Measurements from ENCODE around the gene SLC28A3.
"Not testable (repeated sequence)": the region's sequence is repeated elsewhere in the genome, so short reads cannot be mapped to it uniquely, and the experiment has no call there.

SLC28A3 gene, protein sequence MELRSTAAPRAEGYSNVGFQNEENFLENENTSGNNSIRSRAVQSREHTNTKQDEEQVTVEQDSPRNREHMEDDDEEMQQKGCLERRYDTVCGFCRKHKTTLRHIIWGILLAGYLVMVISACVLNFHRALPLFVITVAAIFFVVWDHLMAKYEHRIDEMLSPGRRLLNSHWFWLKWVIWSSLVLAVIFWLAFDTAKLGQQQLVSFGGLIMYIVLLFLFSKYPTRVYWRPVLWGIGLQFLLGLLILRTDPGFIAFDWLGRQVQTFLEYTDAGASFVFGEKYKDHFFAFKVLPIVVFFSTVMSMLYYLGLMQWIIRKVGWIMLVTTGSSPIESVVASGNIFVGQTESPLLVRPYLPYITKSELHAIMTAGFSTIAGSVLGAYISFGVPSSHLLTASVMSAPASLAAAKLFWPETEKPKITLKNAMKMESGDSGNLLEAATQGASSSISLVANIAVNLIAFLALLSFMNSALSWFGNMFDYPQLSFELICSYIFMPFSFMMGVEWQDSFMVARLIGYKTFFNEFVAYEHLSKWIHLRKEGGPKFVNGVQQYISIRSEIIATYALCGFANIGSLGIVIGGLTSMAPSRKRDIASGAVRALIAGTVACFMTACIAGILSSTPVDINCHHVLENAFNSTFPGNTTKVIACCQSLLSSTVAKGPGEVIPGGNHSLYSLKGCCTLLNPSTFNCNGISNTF

DNA sequence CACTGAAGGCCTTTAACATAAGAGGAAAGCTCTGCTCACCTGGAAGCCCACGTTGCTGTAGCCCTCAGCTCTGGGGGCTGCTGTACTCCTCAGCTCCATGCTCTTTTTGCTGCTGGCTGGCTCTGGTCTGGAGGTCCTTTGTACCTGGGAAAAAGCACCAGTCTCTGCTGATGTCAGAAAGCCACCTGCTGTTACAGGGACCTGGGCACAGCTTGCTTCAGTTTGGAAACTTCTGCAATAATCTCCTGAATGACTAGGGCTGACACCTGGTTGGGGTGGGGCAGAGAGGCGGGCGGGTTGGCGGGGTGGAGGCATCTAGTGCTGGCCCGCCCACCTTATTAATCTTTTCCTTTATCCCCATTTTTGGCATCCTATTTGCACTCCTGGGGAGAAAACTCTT, at the start of gene SLC28A3:
Gene SLC28A3 (minus strand): TSS at position 224 of the 400 bp plus-strand sequence. CDS start 125 bp downstream, at position 99.
- DNase-seq (ENCODE audit: low read depth), result no peak

GRCh38 chr9:84390254-84390653, 49.7 kb upstream of the SLC28A3 start:
- H3K4me3 ChIP-seq (ENCODE audit: low read depth, low read length); DNase-seq (ENCODE audit: low read depth): not testable (repeated sequence)

More for the DNA sequence above, at the start of gene SLC28A3:
- TF ChIP-seq, protein P1, sequence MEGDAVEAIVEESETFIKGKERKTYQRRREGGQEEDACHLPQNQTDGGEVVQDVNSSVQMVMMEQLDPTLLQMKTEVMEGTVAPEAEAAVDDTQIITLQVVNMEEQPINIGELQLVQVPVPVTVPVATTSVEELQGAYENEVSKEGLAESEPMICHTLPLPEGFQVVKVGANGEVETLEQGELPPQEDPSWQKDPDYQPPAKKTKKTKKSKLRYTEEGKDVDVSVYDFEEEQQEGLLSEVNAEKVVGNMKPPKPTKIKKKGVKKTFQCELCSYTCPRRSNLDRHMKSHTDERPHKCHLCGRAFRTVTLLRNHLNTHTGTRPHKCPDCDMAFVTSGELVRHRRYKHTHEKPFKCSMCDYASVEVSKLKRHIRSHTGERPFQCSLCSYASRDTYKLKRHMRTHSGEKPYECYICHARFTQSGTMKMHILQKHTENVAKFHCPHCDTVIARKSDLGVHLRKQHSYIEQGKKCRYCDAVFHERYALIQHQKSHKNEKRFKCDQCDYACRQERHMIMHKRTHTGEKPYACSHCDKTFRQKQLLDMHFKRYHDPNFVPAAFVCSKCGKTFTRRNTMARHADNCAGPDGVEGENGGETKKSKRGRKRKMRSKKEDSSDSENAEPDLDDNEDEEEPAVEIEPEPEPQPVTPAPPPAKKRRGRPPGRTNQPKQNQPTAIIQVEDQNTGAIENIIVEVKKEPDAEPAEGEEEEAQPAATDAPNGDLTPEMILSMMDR (conservative IDR thresholded peaks at IDR 0.05; ENCODE audit: low read depth, low read length), result no peak
- no peak within 1 kb of the TSS for H3K4me3 ChIP-seq (ENCODE audit: low read depth, low read length)

DNA sequence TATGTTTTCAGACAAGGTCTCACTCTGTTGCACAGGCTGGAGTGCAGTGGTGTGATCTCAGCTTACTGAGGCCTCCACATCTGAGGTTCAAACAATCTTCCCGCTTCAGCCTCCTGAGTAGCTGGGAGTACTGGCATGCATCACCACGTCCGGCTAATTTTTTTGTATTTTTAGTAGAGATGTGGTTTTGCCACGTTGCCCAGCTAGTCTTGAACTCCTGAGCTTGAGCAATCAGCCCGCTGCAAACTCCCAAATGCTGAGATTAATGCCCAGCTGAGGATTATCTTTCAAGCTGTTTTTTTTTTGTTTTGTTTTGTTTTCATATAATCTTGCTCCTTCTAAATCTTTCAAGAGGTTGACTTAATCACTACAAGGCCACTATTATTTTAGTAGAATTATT, 47.3 kb upstream of the SLC28A3 start:
- TF ChIP-seq, protein P1 (conservative IDR thresholded peaks at IDR 0.05; ENCODE audit: low read depth, low read length), result no peak
- DNase-seq (ENCODE audit: low read depth), result no peak
- no peak overlapping the region for H3K4me3 ChIP-seq (ENCODE audit: low read depth, low read length)

DNA sequence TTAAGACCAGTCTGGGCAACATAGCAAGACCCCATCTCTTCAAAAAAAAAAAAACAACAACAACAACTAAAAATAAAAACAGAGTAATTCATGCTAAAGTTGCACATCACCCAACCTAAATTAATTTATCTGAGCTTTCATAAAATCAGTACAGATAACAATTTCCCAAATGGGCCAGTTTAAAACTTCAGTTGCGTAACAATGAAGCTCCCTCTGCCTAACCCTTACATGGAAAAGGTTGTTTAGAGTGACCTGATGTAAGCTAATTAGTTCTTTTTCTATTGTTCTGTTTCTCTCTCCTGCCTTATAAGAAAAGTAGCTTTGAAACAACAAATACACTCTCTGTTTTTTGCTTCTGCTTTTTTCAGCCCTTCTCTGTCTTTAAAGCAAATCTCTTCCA, 46.2 kb upstream of the SLC28A3 start:
- no peak for DNase-seq (ENCODE audit: low read depth)
- TF ChIP-seq, protein P1 (conservative IDR thresholded peaks at IDR 0.05; ENCODE audit: low read depth, low read length), result no peak
- no peak overlapping the region for H3K4me3 ChIP-seq (ENCODE audit: low read depth, low read length)

- TF ChIP-seq, protein P1 (conservative IDR thresholded peaks at IDR 0.05; ENCODE audit: low read depth, low read length), result no peak
- no peak overlapping the region for H3K4me3 ChIP-seq (ENCODE audit: low read depth, low read length)
- no peak for DNase-seq (ENCODE audit: low read depth)
Observed at GRCh38 chr9:84385386-84386040, 45.0 kb upstream of the SLC28A3 start.

DNA sequence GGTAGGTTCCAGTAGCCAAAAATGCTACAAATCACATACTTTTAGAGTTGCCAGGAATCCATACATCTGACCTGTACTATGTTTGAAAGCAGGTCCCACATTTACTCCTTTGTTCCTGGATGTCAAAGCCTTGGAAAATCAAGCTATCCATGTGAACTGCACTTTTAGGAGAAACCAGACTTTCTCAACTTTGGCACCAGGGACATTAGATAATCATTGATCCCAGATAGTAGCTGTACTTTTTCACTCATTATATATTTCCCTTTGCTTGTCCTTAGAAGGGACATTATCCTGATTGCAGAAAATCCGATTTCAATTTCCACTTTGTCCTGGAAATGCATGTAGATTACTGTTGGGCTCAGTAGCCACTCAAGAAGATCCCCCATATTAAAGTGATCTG, 44.1 kb upstream of the SLC28A3 start:
- TF ChIP-seq, protein P1 (conservative IDR thresholded peaks at IDR 0.05; ENCODE audit: low read depth, low read length), result no peak
- H3K4me3 ChIP-seq (ENCODE audit: low read depth, low read length), result no peak overlapping the region

DNA sequence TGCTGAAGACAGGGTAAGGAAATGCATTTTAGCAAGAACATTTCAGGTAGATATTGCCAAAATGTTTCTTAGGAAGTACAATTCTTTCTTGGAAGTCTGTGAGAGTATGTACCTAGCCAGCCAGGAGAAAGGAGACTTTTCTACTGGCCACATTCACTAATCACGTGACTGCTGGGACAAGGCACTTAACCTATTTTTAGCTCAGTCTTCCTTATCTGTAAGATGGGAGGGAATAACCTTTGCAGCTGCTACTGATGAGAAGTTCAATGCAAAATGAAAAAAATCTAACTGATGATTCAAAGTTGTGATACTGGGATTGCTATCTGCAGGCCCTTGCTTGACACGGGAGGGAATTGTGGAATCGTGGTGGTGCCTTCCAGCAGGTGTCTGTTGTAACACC, 42.6 kb upstream of the SLC28A3 start:
- no peak overlapping the region for H3K4me3 ChIP-seq (ENCODE audit: low read depth, low read length)
- TF ChIP-seq, protein P1 (conservative IDR thresholded peaks at IDR 0.05; ENCODE audit: low read depth, low read length), result no peak
- DNase-seq (ENCODE audit: low read depth), result no peak

More for the DNA sequence above, 44.1 kb upstream of the SLC28A3 start:
- no peak for DNase-seq (ENCODE audit: low read depth)

All from choroid plexus epithelial cell (primary cell).